HG03175 (cell line): Measurements from ENCODE around the gene GRAMD1B.

Source experiments
- ATAC-seq: cut with Tn5 transposase; IDR thresholded peaks from one replicate; pipeline ENCODE4 v1.9.1; 2021; ENCODE audit warnings: mild to moderate bottlenecking, moderate library complexity; ENCODE audit not compliant: unreplicated experiment

The GRAMD1B gene

GRCh38 chr11:123473941-123474677 is 44.0 kb downstream of the GRAMD1B start:
- ATAC-seq: no peak

- ATAC-seq: no peak
Observed at GRCh38 chr11:123474994-123475393, 44.9 kb downstream of the GRAMD1B start.

- ATAC-seq: no peak
Observed at GRCh38 chr11:123475469-123475868, 45.4 kb downstream of the GRAMD1B start.

DNA sequence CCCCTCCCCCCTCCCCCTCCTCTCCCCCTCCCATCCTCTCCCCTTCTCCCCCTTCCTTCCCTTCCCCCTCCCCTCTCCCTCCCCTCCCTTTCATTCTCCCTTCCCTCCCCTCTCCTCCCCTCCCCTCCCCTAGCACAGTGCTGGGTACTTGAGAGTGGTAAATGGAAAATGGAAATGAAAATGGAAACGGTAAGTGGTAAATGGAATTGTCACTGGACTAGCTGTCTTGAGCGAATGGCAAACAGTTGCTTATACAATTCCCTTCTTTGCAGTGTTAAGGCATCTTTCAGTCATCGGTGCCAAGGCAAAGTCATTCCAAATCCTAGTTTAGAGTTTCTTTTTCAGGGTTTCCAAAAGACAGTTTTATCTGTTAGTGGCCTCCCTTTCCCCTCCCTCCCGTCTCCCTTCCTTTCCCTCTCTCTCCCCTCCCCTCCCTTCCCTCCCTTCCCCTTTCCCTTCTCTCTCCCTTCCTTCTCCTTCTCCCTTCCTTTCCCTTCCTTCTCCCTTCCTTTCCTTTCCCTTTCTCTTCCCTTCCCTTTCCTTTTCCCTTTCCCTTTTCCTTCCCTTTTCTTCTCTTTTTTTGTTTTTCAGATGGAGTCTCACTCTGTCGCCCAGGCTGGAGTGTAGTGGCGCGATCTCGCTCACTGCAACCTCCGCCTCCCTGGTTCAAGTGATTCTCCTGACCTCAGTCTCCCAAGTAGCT is 47.3 kb downstream of the GRAMD1B start:
- ATAC-seq: no peak

DNA sequence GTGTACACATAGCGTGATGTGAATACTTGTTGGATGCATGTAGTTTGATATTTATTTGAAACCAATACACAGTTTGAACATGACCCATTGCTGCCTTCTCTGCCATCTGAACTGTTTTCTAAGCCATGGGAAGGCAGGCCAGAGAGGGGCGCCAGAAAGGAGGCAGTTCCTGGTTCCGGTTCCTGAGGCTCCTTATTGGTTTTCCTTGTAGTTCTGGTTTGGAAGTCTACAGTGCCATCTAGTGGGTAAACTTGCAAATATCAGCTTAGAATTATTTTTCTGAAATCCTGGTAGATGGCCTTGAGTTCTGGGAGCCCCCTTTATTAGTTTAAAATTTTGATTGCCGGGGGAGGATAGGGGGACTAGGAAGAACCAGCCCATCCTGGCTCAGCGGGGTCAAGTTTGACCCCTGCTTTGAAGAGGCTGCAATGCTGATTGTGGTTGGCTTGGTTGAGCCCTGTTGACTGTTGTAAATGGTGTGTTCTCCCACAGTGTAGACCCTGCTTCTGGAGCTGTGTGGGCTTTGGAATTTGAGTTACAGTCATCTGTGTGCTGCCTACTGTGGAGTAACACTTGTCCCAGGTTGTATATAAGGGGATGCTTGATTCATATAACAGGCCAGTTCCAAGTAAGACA is 48.4 kb downstream of the GRAMD1B start:
- no peak for ATAC-seq

- peak; percentile 74 for ATAC-seq
Observed at GRCh38 chr11:123479048-123479837, 49.2 kb downstream of the GRAMD1B start.

GRCh38 chr11:123480290-123480815 is 50.3 kb downstream of the GRAMD1B start:
- no peak for ATAC-seq

DNA sequence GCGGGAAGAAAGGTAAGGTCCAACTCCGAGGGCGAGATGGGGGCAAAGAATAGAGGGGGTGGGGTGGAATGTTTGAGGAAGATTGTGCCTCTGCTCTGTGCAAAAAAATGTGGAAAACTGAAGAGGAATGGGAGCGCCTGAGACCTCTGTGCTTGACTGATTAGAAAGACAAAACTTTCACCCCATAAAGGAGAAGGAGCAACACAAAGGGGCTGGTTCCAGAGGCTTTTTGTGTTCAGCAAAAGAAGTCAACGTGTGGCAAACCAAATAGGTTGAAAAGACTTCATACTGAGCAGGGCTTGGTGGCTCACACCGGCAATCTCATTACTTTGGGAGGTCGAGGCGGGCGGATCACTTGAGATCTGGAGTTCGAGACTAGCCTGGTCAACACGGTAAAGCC is 50.8 kb downstream of the GRAMD1B start:
- ATAC-seq: no peak

- no peak for ATAC-seq
Observed at GRCh38 chr11:123481640-123482039, 51.6 kb downstream of the GRAMD1B start.

GRCh38 chr11:123482218-123482617 is 52.1 kb downstream of the GRAMD1B start:
- ATAC-seq: no peak

GRCh38 chr11:123483058-123483457 is 53.0 kb downstream of the GRAMD1B start:
- no peak for ATAC-seq

DNA sequence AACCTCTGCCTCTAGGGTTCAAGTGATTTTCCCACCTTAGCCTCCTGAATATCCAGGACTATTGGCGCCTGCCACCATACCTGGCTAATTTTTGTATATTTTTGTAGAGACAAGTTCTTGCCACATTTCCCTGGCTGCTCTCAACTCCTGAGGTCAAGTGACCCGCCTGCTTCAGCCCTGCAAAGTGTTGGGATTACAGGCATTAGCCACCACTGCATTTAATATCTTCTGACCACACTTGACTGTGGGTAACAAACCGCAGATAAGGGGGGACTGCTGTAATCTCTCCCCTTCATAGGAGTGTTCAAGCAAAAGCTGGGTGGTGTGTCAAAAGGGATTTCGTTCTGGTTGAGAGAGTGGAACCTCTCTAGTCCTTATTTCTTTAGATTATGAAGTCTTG is 53.4 kb downstream of the GRAMD1B start:
- no peak for ATAC-seq

DNA sequence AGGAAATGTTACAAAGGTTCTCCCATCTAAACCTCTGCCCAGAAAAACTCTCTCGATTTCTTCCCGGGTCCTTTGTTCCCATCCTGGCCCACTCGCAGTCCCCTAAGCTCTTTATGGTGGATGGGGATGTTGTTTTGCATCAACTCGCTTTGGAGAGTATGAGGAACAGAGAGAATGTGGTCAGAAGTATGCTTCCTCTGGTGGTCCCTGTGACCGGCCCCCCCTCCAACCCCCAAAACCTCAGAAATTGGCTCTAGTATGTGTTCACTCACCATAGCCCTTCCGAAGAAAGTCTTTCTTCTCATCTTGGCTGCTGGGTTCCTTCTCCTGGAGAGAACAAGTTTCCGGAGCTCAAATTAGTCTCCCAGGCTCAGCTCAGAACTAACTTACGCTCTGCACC is 54.4 kb downstream of the GRAMD1B start:
- no peak for ATAC-seq

DNA sequence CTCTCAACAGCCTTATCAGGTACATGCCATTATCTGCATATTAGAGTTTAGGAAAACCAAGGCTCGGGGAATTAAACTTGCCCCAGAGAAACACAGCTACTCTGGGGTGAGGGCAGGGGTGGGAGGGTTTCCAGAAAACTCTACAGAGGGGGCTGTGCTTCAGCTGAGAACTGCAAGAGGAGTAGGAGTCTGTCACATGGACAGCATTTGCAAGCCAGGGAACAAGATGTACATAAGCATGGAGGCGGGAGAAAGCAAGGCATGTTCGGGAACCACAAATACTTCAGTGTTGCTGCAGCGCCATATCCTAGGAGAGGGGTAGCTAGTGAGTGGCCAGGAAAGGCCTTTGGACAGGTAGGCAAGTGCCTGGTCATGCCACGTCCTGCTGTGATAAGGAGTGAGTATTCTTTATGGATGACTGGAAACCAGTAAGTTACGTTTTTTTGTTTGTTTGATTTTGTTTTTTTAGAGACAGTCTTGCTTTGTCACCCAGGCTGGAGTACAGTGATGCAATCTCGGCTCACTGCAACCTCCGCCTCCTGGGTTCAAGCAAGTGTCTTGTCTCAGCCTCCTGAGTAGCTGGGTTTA is 57.2 kb downstream of the GRAMD1B start:
- ATAC-seq: no peak

GRCh38 chr11:123490527-123490926 is 60.5 kb downstream of the GRAMD1B start:
- ATAC-seq: no peak

DNA sequence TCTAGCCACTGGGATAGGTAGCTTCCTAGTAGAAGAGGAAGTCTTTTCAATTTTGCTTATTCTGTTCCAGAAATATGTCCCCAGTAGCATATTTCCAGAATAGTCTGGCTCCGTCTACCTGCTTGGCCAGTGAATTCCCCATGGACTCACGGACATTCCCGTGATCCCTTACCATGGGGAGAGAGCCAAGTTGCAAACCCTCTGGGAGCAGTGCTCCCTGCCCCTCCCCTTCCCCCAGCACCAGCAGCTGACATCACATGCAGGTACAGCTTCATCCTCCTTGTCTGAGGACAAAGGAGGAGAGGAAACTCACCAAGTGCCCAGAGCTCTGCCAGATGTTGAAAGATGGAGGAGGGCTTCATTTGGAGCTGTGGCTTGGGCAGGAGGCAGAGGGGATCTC is 61.2 kb downstream of the GRAMD1B start:
- no peak for ATAC-seq

GRCh38 chr11:123493349-123494063 is 63.4 kb downstream of the GRAMD1B start:
- ATAC-seq: no peak

DNA sequence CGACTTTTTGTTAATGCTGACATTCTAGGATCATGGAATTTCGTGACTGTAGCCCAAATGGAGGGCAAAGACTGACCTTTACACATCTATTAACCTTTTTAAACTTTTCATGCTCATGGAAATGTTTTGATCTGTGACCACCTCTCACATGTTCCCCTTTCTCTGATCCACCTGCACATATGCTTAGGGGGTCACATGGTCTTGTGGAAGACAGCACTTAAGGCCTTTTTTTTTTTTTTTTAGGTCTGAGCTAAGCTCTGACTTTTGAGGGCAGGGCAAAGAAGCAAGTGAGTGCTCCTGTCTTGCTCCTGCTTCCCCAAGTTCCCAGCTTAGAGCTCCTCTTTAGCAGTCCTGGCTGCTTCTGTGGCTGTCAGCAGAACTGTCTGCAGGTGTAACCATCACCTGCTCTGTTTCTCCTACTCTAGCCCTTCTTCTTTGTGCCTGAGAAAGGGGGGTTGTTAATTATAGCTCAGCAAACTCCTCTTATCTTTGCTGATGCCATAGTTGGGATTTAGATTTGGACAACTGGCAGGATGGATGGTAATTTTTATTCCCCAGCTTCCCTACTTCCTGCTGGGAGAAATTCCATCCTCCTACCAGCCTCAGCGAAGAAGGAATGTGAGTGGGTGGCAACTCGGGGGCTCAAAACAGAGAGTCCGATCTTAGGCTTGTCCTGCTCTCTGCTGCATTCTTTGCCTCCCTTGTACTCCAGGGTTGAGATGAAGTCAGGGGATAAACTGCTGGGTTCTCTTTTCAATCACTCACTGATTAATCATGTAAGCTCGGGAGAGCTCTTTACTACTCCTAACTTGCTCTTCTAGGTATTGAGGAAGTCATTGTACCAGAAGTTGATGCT is 64.4 kb downstream of the GRAMD1B start:
- no peak for ATAC-seq

GRCh38 chr11:123504401-123504800 is 74.3 kb downstream of the GRAMD1B start:
- no peak for ATAC-seq
